Thyroid gland (tissue), 4 donors: Measurements from ENCODE around the gene MAJIN. TPM values are rescaled to one million over a fixed set of nuclear protein-coding genes. Genes with fewer than 3 reads are reported as not detected.
"Not testable (repeated sequence)": the region's sequence is repeated elsewhere in the genome, so short reads cannot be mapped to it uniquely, and the experiment has no call there.

Source experiments
- DNase-seq, 2 donors: peaks; one replicate each; pipeline ENCODE4 v3.0.0-alpha.2; 2019
- H3K27ac ChIP-seq, 3 donors: fragments of 200-600 bp; sonication (generic); 1 replicate in 2 of 3; 2 replicates in 1 of 3; pipeline ENCODE4 v1.5.1; 2016 to 2019; ENCODE audit warnings: mild to moderate bottlenecking in 1 of 3, moderate library complexity in 1 of 3
- H3K27me3 ChIP-seq: fragments of 200-600 bp; sonication (generic); one replicate; pipeline ENCODE4 v1.5.1; 2019
- H3K36me3 ChIP-seq, 2 donors: fragments of 200-600 bp; sonication (generic); one replicate each; pipeline ENCODE4 v1.5.1; 2016 to 2019
- H3K4me1 ChIP-seq, 2 donors: fragments of 200-600 bp; sonication (generic); one replicate each; pipeline ENCODE4 v1.5.1; 2017 to 2019
- H3K4me3 ChIP-seq, 3 donors: fragments of 200-600 bp; sonication (generic); replicated peaks in 1 of 3; 1 replicate in 2 of 3; 2 replicates in 1 of 3; pipeline ENCODE4 v1.5.1; 2016; ENCODE audit warnings: mild to moderate bottlenecking in 1 of 3
- H3K9me3 ChIP-seq: fragments of 200-600 bp; sonication (generic); one replicate; pipeline ENCODE4 v1.5.1; 2017
- POLR2A ChIP-seq, 2 donors: fragments of 450-650 bp; IDR thresholded peaks; one replicate each; pipeline ENCODE4 v1.6.1; 2017; ENCODE audit warnings: antibody characterized with exemption in 2 of 2, mild to moderate bottlenecking in 2 of 2, moderate library complexity in 1 of 2
- WGBS, 2 donors: methylation state at CpG; one replicate each; pipeline ENCODE4 v1.1.5; 2017; 5-methylcytosine and 5-hydroxymethylcytosine counted together
- intact Hi-C: fragments of 100-400 bp; cut with DNase I; formaldehyde crosslinking; loops from one replicate; pipeline ENCODE4 v1.15.1; 2023
- total RNA-seq, 4 donors: library from RNA; depleted of rRNA; stranded (reverse); fragments of >200 nt; gene quantifications; one replicate each; pipeline ENCODE4 v1.2.3, GENCODE V29; 2016
- TF ChIP-seq, protein P1 (sequence below), 6 experiments: fragments of 200-600 bp in 3 of 6; fragments of 450-650 bp in 3 of 6; sonication (generic) in 3 of 6; IDR thresholded peaks; one replicate each; pipeline ENCODE4 v1.5.1; 2016 to 2019; ENCODE audit warnings: antibody characterized with exemption in 6 of 6, mild to moderate bottlenecking in 2 of 6, inconsistent platforms in 1 of 6, moderate library complexity in 1 of 6

The MAJIN gene
- total RNA-seq, 4 donors from 2014 or later: 0.27 TPM; not detected in 3

DNA sequence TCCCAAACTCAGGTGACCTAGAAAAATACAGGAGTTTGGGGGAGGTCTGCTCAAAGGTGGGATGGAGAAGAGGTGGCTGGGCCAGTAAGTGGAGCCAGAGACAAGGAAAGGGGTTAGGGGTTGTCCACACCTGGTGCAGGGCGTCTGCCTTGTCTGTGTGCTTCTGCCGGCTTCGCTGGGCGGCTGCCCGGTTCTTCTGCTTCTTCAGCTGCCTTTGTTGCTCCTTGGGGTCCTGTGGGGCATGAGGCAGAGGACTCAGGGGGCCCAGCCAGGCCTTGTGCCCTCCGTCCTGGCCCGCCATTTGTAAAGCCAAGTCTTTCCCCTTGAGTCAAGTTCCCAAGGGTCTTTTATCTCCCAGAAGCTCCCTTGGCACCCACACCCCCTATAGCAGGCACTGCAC, 22.4 kb upstream of the MAJIN start:
- DNase-seq: no peak
- 85 to 91% methylated on average over 7 of the region's 7 CpGs for WGBS, 2 donors
- Histone ChIP-seq H3K4me3 (no peak overlapping the region), H3K27ac (no peak overlapping the region), H3K27me3 (no peaks in the 10 kb centered on the region), H3K9me3 (no peaks in the 10 kb centered on the region), H3K36me3 (no peaks in the 10 kb centered on the region), H3K4me1 (peaks cover 8 to 22% of the 10 kb centered on the region in 2 donors)
- intact Hi-C loops: loop anchor here (10.0 kb wide), 1 partner anchor 60 kb away; the partner anchor contains the start of gene GPHA2
- TF ChIP-seq, protein P1, sequence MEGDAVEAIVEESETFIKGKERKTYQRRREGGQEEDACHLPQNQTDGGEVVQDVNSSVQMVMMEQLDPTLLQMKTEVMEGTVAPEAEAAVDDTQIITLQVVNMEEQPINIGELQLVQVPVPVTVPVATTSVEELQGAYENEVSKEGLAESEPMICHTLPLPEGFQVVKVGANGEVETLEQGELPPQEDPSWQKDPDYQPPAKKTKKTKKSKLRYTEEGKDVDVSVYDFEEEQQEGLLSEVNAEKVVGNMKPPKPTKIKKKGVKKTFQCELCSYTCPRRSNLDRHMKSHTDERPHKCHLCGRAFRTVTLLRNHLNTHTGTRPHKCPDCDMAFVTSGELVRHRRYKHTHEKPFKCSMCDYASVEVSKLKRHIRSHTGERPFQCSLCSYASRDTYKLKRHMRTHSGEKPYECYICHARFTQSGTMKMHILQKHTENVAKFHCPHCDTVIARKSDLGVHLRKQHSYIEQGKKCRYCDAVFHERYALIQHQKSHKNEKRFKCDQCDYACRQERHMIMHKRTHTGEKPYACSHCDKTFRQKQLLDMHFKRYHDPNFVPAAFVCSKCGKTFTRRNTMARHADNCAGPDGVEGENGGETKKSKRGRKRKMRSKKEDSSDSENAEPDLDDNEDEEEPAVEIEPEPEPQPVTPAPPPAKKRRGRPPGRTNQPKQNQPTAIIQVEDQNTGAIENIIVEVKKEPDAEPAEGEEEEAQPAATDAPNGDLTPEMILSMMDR (IDR thresholded peaks at IDR 0.05): no peak

- H3K4me3 ChIP-seq: no peak overlapping the region
- intact Hi-C loops: loop anchor here (10.0 kb wide), 1 partner anchor 56 kb away; the partner anchor contains the start of gene GPHA2
Measured at GRCh38 chr11:64990222-64990923, 18.5 kb upstream of the MAJIN start.

DNA sequence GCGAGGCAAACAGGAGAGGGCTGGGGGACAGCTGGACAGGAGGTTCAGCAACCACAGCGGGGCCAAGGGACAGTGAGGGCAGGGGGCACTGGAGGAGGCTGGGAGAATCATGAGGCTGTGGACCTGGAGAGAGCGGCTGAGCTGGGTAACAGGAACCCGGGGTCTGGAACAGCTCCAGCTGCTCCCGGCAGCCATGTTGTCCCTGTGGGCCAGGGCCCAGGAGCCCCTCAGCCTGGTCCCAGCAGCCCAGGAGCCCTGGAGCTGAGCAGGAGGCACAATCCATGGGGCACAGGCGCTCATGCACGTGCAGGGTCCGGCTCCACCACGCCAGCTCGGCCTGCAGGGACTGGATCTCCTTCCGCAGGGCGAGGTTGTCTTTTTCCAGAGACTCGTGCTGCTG, 17.5 kb upstream of the MAJIN start:
- DNase-seq: no peak
- peaks cover 0 to 11% of the 10 kb centered on the region in 2 donors for H3K4me1 ChIP-seq
- 72 to 74% methylated on average over 6 to 10 of the region's 13 CpGs for WGBS, 2 donors
- TF ChIP-seq, protein P1 (IDR thresholded peaks at IDR 0.05): no peak
- TF ChIP-seq POLR2A (IDR thresholded peaks at IDR 0.05): no peak
- intact Hi-C loops: no loop called here
- H3K27ac ChIP-seq: peak overlapping the region in 1 of 3 donors; percentile 43
- H3K27me3 ChIP-seq: no peaks in the 10 kb centered on the region
- H3K4me3 ChIP-seq: no peak overlapping the region
- H3K9me3 ChIP-seq: no peaks in the 10 kb centered on the region
- no peaks in the 10 kb centered on the region for H3K36me3 ChIP-seq

More at GRCh38 chr11:64990222-64990923, 18.5 kb upstream of the MAJIN start:
- Histone ChIP-seq H3K27me3 (no peaks in the 10 kb centered on the region), H3K9me3 (no peaks in the 10 kb centered on the region), H3K27ac (peak overlapping the region in 1 of 3 donors; percentile 43), H3K4me1 (peaks cover 0 to 11% of the 10 kb centered on the region in 2 donors), H3K36me3 (no peaks in the 10 kb centered on the region)
- no peak for TF ChIP-seq POLR2A (IDR thresholded peaks at IDR 0.05)
- TF ChIP-seq, protein P1 (IDR thresholded peaks at IDR 0.05): no peak
- peak in 1 of 2 donors; percentile 6 for DNase-seq
- WGBS, 2 donors: 60 to 63% methylated on average over 15 of the region's 15 CpGs

- TF ChIP-seq, protein P1 (IDR thresholded peaks at IDR 0.05): no peak
- TF ChIP-seq POLR2A (IDR thresholded peaks at IDR 0.05): no peak
- no peak for DNase-seq
- Histone ChIP-seq H3K27me3 (no peaks in the 10 kb centered on the region), H3K4me1 (peaks cover 0 to 11% of the 10 kb centered on the region in 2 donors), H3K9me3 (no peaks in the 10 kb centered on the region), H3K4me3 (no peak overlapping the region), H3K36me3 (no peaks in the 10 kb centered on the region), H3K27ac (no peak overlapping the region)
- intact Hi-C loops: no loop called here
- 81 to 91% methylated on average over 5 to 6 of the region's 6 CpGs for WGBS, 2 donors
Measured at GRCh38 chr11:64987998-64988854, 16.3 kb upstream of the MAJIN start.

- H3K9me3 ChIP-seq, intact Hi-C loops, H3K27me3 ChIP-seq, DNase-seq, H3K4me3 ChIP-seq, H3K36me3 ChIP-seq, H3K27ac ChIP-seq, H3K4me1 ChIP-seq: not testable (repeated sequence)
- 79 to 87% methylated on average over 5 of the region's 5 CpGs for WGBS, 2 donors
Measured at GRCh38 chr11:64983339-64983738, 11.4 kb upstream of the MAJIN start.
